HEK293T (cell line): ENCODE measurements around the gene EREG.

ENCODE experiments used
- ARNT ChIP-seq: fragments of 450-650 bp; IDR thresholded peaks from 2 replicates; pipeline ENCODE4 v1.6.1; 2017; ENCODE audit warnings: mild to moderate bottlenecking
- BHLHE40 ChIP-seq: fragments of 450-650 bp; IDR thresholded peaks from 2 replicates; pipeline ENCODE4 v1.6.1; 2016; ENCODE audit warnings: mild to moderate bottlenecking, moderate library complexity, borderline replicate concordance
- FOXK2 ChIP-seq: fragments of 450-650 bp; IDR thresholded peaks from 2 replicates; pipeline ENCODE4 v1.6.1; 2016; ENCODE audit warnings: mild to moderate bottlenecking
- FOXM1 ChIP-seq: fragments of 450-650 bp; IDR thresholded peaks from 2 replicates; pipeline ENCODE4 v1.6.1; 2017; ENCODE audit warnings: mild to moderate bottlenecking, borderline replicate concordance
- HDGF ChIP-seq: fragments of 450-650 bp; IDR thresholded peaks from 2 replicates; pipeline ENCODE4 v1.6.1; 2017; ENCODE audit warnings: antibody characterized with exemption, borderline replicate concordance
- L3MBTL2 ChIP-seq: fragments of 450-650 bp; conservative IDR thresholded peaks from 2 replicates; pipeline ENCODE4 v1.6.1; 2016; ENCODE audit warnings: mild to moderate bottlenecking
- LEF1 ChIP-seq: fragments of 450-650 bp; IDR thresholded peaks from 2 replicates; pipeline ENCODE4 v1.6.1; 2017; ENCODE audit warnings: mild to moderate bottlenecking, borderline replicate concordance
- NFRKB ChIP-seq: fragments of 450-650 bp; IDR thresholded peaks from 2 replicates; pipeline ENCODE4 v1.6.1; 2016; ENCODE audit warnings: mild to moderate bottlenecking, moderate library complexity
- SP1 ChIP-seq: fragments of 450-650 bp; IDR thresholded peaks from 2 replicates; pipeline ENCODE4 v1.6.1; 2017
- SUZ12 ChIP-seq: fragments of 450-650 bp; IDR thresholded peaks from 2 replicates; pipeline ENCODE4 v1.6.1; 2016; ENCODE audit warnings: mild to moderate bottlenecking
- TARDBP ChIP-seq: fragments of 450-650 bp; IDR thresholded peaks from 2 replicates; pipeline ENCODE4 v1.6.1; 2016

DNA sequence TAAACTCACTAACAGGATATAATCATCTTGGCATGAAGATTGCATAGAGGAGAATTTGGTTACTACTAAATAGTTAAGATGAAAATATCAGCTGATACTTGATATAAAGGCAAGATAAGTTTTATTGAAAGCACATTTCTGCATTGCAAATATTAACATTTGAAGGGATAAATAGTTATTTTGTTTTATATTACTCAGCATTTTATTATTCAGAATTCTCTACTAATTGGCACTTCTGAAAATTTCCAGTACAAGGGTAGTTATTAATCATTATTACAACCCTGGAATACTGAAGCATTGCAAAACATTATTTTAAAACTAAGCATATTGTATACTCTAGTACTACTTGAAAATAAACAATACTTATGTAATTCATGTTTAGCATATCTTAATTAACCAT, 47.3 kb downstream of the EREG start:
- TF ChIP-seq FOXM1, result no peak
- TF ChIP-seq FOXK2, result no peak
- no peak for TF ChIP-seq L3MBTL2
- no peak for TF ChIP-seq LEF1
- TF ChIP-seq NFRKB, result no peak
- TF ChIP-seq SUZ12, result no peak
- no peak for TF ChIP-seq SP1
- TF ChIP-seq HDGF, result no peak
- TF ChIP-seq BHLHE40, result no peak
- TF ChIP-seq ARNT, result no peak
- no peak for TF ChIP-seq TARDBP
